Activated B cell treated with CpG ODN at 0.5 μM for 24 hours (primary cell): ENCODE data around the gene USP17L15. TPM values are rescaled to one million over a fixed set of nuclear protein-coding genes. Genes with fewer than 3 reads are reported as not detected.
"Not testable (repeated sequence)": the region's sequence is repeated elsewhere in the genome, so short reads cannot be mapped to it uniquely, and the experiment has no call there.

Source experiments
- ATAC-seq: fragments of 200-7000 bp; cut with Tn5 transposase; one replicate; pipeline ENCODE4 v1.10.0; 2021; ENCODE audit warnings: low read depth, mild to moderate bottlenecking, moderate library complexity
- CTCF ChIA-PET: fragments of 350-600 bp; sonication (Branson Sonifier 250); formaldehyde crosslinking; loops from one replicate; lab custom pipeline; 2021; ENCODE audit warnings: antibody characterized with exemption; lab: Charles Lee
- POLR2A ChIA-PET: fragments of 350-600 bp; sonication (Branson Sonifier 250); formaldehyde crosslinking; loops from one replicate; lab custom pipeline; 2021; ENCODE audit warnings: antibody characterized with exemption; lab: Charles Lee
- DNase-seq: peaks from one replicate; pipeline ENCODE4 v3.0.0; 2022
- H3K27ac Mint-ChIP-seq: one replicate; pipeline ENCODE4 v1.8.0; 2020; ENCODE audit warnings: mixed read lengths
- H3K27me3 Mint-ChIP-seq: one replicate; pipeline ENCODE4 v1.8.0; 2021; ENCODE audit warnings: mixed read lengths
- H3K36me3 Mint-ChIP-seq: one replicate; pipeline ENCODE4 v1.8.0; 2021; ENCODE audit warnings: low read depth, mixed read lengths
- H3K4me1 Mint-ChIP-seq: one replicate; pipeline ENCODE4 v1.8.0; 2021; ENCODE audit warnings: mixed read lengths
- H3K4me3 Mint-ChIP-seq: one replicate; pipeline ENCODE4 v1.8.0; 2020; ENCODE audit warnings: mild to moderate bottlenecking, mixed read lengths
- H3K9me3 Mint-ChIP-seq: one replicate; pipeline ENCODE4 v1.8.0; 2020; ENCODE audit warnings: mixed read lengths
- intact Hi-C: fragments of 100-400 bp; cut with micrococcal nuclease; formaldehyde crosslinking; loops from one replicate; pipeline ENCODE4 v1.15.1; 2024
- total RNA-seq: library from RNA; stranded (reverse); gene quantifications from 2 replicates; pipeline ENCODE4 v1.2.3, GENCODE V29; 2022

Gene USP17L15, protein sequence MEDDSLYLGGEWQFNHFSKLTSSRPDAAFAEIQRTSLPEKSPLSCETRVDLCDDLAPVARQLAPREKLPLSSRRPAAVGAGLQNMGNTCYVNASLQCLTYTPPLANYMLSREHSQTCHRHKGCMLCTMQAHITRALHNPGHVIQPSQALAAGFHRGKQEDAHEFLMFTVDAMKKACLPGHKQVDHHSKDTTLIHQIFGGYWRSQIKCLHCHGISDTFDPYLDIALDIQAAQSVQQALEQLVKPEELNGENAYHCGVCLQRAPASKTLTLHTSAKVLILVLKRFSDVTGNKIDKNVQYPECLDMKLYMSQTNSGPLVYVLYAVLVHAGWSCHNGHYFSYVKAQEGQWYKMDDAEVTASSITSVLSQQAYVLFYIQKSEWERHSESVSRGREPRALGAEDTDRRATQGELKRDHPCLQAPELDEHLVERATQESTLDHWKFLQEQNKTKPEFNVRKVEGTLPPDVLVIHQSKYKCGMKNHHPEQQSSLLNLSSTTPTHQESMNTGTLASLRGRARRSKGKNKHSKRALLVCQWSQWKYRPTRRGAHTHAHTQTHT
- total RNA-seq = not detected in 2 replicates

- H3K36me3 Mint-ChIP-seq, ATAC-seq, DNase-seq, H3K4me3 Mint-ChIP-seq, H3K27ac Mint-ChIP-seq, POLR2A ChIA-PET, intact Hi-C loops, H3K4me1 Mint-ChIP-seq, H3K27me3 Mint-ChIP-seq, H3K9me3 Mint-ChIP-seq, CTCF ChIA-PET: not testable (repeated sequence)
Measured at GRCh38 chr4:9234085-9234484, at the start of gene USP17L15. Gene USP17L15 (plus strand): TSS chr4:9234385. CDS start chr4:9234385, 0 bp downstream.

DNA sequence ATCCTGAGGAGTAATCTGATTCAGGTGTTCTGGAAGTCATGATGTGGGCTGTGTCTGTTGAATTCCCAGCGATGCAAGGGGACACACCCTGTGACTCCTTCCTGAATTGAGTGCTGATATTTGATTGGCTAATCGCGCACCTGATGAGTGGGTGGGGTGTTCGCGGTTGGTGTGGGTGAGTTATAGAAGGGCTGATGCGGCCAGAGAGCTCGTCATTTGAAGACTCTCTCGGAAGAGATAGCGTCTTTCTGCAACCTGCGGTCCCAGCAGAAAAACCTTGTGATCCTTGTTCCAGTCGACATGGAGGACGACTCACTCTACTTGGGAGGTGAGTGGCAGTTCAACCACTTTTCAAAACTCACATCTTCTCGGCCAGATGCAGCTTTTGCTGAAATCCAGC is 23.8 kb upstream of the USP17L15 start, which contains the start of gene USP17L10:
TSS of gene USP17L10 (plus strand) at position 301 of the 400 bp plus-strand sequence. CDS start at position 301, 0 bp downstream.
- intact Hi-C loops, ATAC-seq, H3K27me3 Mint-ChIP-seq, H3K4me1 Mint-ChIP-seq, H3K36me3 Mint-ChIP-seq, POLR2A ChIA-PET, H3K4me3 Mint-ChIP-seq, H3K9me3 Mint-ChIP-seq, H3K27ac Mint-ChIP-seq, DNase-seq, CTCF ChIA-PET: not testable (repeated sequence)

DNA sequence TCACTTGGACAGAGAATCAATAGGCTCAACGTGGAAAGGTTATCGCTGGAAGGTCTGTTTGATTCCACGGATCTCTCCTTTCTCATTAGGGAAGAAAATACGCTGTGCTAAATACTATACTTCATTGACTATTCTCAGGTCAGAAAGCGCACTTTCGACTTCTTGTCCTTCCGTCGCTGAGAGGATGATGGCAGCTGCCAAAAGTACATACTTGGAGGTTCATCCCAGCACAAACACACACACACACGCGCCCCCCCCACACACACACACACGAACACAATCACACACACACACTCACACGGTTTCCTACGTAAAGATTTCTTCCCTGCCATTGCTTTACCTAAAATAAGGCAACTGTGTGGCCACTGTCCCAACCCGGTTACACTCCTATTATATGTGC is 19.5 kb upstream of the USP17L15 start:
- H3K27ac Mint-ChIP-seq, POLR2A ChIA-PET, H3K36me3 Mint-ChIP-seq, CTCF ChIA-PET, H3K4me1 Mint-ChIP-seq, DNase-seq, ATAC-seq, intact Hi-C loops, H3K9me3 Mint-ChIP-seq, H3K4me3 Mint-ChIP-seq, H3K27me3 Mint-ChIP-seq: not testable (repeated sequence)

GRCh38 chr4:9215105-9215504 is 19.1 kb upstream of the USP17L15 start, which contains the start of gene USP17L11:
Gene USP17L11 (plus strand): TSS chr4:9215405. CDS start chr4:9215405, 0 bp downstream.
- ATAC-seq, H3K4me3 Mint-ChIP-seq, H3K27ac Mint-ChIP-seq, intact Hi-C loops, H3K36me3 Mint-ChIP-seq, H3K27me3 Mint-ChIP-seq, CTCF ChIA-PET, DNase-seq, H3K4me1 Mint-ChIP-seq, H3K9me3 Mint-ChIP-seq, POLR2A ChIA-PET: not testable (repeated sequence)

DNA sequence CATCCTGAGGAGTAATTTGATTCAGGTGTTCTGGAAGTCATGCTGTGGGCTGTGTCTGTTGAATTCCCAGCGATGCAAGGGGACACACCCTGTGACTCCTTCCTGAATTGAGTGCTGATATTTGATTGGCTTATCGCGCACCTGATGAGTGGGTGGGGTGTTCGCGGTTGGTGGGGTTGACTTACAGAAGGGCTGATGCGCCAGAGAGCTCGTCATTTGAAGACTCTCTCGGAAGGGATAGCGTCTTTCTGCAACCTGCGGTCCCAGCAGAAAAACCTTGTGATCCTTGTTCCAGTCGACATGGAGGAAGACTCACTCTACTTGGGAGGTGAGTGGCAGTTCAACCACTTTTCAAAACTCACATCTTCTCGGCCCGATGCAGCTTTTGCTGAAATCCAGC is 14.3 kb upstream of the USP17L15 start, which contains the start of gene USP17L12:
TSS of gene USP17L12 (plus strand) at position 301 of the 400 bp plus-strand sequence. CDS start at position 301, 0 bp downstream.
- H3K36me3 Mint-ChIP-seq, CTCF ChIA-PET, H3K4me3 Mint-ChIP-seq, H3K27ac Mint-ChIP-seq, H3K9me3 Mint-ChIP-seq, ATAC-seq, H3K27me3 Mint-ChIP-seq, intact Hi-C loops, DNase-seq, POLR2A ChIA-PET, H3K4me1 Mint-ChIP-seq: not testable (repeated sequence)

- CTCF ChIA-PET, ATAC-seq, H3K27me3 Mint-ChIP-seq, H3K36me3 Mint-ChIP-seq, intact Hi-C loops, H3K4me1 Mint-ChIP-seq, H3K9me3 Mint-ChIP-seq, H3K27ac Mint-ChIP-seq, DNase-seq, POLR2A ChIA-PET, H3K4me3 Mint-ChIP-seq: not testable (repeated sequence)
Measured at GRCh38 chr4:9224596-9224995, 9.6 kb upstream of the USP17L15 start, which contains the start of gene USP17L13. Gene USP17L13 (plus strand): TSS chr4:9224896. CDS start chr4:9224896, 0 bp downstream.

DNA sequence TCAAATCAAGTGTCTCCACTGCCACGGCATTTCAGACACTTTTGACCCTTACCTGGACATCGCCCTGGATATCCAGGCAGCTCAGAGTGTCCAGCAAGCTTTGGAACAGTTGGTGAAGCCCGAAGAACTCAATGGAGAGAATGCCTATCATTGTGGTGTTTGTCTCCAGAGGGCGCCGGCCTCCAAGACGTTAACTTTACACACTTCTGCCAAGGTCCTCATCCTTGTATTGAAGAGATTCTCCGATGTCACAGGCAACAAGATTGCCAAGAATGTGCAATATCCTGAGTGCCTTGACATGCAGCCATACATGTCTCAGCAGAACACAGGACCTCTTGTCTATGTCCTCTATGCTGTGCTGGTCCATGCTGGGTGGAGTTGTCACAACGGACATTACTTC is 3.9 kb upstream of the USP17L15 start:
- H3K4me3 Mint-ChIP-seq, H3K9me3 Mint-ChIP-seq, POLR2A ChIA-PET, DNase-seq, H3K4me1 Mint-ChIP-seq, H3K27me3 Mint-ChIP-seq, ATAC-seq, CTCF ChIA-PET, intact Hi-C loops, H3K27ac Mint-ChIP-seq, H3K36me3 Mint-ChIP-seq: not testable (repeated sequence)

DNA sequence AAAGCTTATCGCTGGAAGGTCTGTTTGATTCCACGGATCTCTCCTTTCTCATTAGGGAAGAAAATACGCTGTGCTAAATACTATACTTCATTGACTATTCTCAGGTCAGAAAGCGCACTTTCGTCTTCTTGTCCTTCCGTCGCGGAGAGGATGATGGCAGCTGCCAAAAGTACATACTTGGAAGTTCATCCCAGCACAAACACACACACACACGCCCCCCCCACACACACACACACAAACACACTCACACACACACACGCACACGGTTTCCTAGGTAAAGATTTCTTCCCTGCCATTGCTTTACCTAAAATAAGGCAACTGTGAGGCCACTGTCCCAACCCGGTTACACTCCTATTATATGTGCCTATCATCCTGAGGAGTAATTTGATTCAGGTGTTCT is 4.3 kb downstream of the USP17L15 start:
- not testable (repeated sequence) for H3K4me3 Mint-ChIP-seq, H3K27me3 Mint-ChIP-seq, H3K27ac Mint-ChIP-seq

DNA sequence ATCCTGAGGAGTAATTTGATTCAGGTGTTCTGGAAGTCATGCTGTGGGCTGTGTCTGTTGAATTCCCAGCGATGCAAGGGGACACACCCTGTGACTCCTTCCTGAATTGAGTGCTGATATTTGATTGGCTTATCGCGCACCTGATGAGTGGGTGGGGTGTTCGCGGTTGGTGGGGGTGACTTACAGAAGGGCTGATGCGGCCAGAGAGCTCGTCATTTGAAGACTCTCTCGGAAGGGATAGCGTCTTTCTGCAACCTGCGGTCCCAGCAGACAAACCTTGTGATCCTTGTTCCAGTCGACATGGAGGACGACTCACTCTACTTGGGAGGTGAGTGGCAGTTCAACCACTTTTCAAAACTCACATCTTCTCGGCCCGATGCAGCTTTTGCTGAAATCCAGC is 9.4 kb downstream of the USP17L15 start, which contains the start of gene USP17L17:
TSS of gene USP17L17 (plus strand) at position 301 of the 400 bp plus-strand sequence. CDS start at position 301, 0 bp downstream.
- H3K4me3 Mint-ChIP-seq, DNase-seq, intact Hi-C loops: not testable (repeated sequence)

More for the DNA sequence above, 4.3 kb downstream of the USP17L15 start:
- DNase-seq, CTCF ChIA-PET, H3K36me3 Mint-ChIP-seq, ATAC-seq, H3K9me3 Mint-ChIP-seq, intact Hi-C loops, H3K4me1 Mint-ChIP-seq, POLR2A ChIA-PET: not testable (repeated sequence)

GRCh38 chr4:9247953-9248680 is 13.9 kb downstream of the USP17L15 start, which contains the start of gene USP17L18:
Gene USP17L18 (plus strand): TSS chr4:9248630. CDS start chr4:9248630, 0 bp downstream.
- H3K4me3 Mint-ChIP-seq, CTCF ChIA-PET, POLR2A ChIA-PET, H3K9me3 Mint-ChIP-seq, ATAC-seq, H3K27ac Mint-ChIP-seq, H3K27me3 Mint-ChIP-seq, H3K36me3 Mint-ChIP-seq, H3K4me1 Mint-ChIP-seq, intact Hi-C loops: not testable (repeated sequence)
- DNase-seq = peak; percentile 14

More for the DNA sequence above, 9.4 kb downstream of the USP17L15 start, which contains the start of gene USP17L17:
- H3K9me3 Mint-ChIP-seq, H3K4me1 Mint-ChIP-seq, H3K27me3 Mint-ChIP-seq, ATAC-seq, CTCF ChIA-PET, POLR2A ChIA-PET, H3K27ac Mint-ChIP-seq, H3K36me3 Mint-ChIP-seq: not testable (repeated sequence)

GRCh38 chr4:9253078-9253477 is 18.9 kb downstream of the USP17L15 start, which contains the start of gene USP17L19:
Gene USP17L19 (plus strand): TSS chr4:9253378. CDS start chr4:9253378, 0 bp downstream.
- CTCF ChIA-PET, DNase-seq, H3K27me3 Mint-ChIP-seq, H3K9me3 Mint-ChIP-seq, H3K4me3 Mint-ChIP-seq, H3K4me1 Mint-ChIP-seq, intact Hi-C loops, H3K27ac Mint-ChIP-seq, ATAC-seq, POLR2A ChIA-PET, H3K36me3 Mint-ChIP-seq: not testable (repeated sequence)
